D721Med (cell line): Measurements from ENCODE around the gene KL.
A peak's percentile ranks its signal among the peaks of the same experiment; 100 is the strongest.

Experiments used
- DNase-seq: peaks from one replicate; pipeline ENCODE4 v3.0.0; 2011; ENCODE audit warnings: low spot score; ENCODE audit not compliant: insufficient read length
- FAIRE-seq: peaks from 2 replicates; lab custom pipeline; 2011; peaks lifted over from hg19 to GRCh38; lab: Jason Lieb, UNC
- CTCF ChIP-seq: IDR thresholded peaks from 2 replicates; pipeline ENCODE4 v1.5.1; 2012; ENCODE audit warnings: mild to moderate bottlenecking, control low read depth; ENCODE audit not compliant: insufficient read depth; ENCODE audit errors: missing control alignments

The KL gene

GRCh38 chr13:33033986-33034385, 17.8 kb downstream of the KL start:
- no peak for DNase-seq
- no peak for TF ChIP-seq CTCF
- FAIRE-seq, result peak; percentile 93

- no peak for TF ChIP-seq CTCF
- FAIRE-seq, result peak; percentile 61
- no peak for DNase-seq
Observed at GRCh38 chr13:33034882-33035520, 18.8 kb downstream of the KL start.

DNA sequence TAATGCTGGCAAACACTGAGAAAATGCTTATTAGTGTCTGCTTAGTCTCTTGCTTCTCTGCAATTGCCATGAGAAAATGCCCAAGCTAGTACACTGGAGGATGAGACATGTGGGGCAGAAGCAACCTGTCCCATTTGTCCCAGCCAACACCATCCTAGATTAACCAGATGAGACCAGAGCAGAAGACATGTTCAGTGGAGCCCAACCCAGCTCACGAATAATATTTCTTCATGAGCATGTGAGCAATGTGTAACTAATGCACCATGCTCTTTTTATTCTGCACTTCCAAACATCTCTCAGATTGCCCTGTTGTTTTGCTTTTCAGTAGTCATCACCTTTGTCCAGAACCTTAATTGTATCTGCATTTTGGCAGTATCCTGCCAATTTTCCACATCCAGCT, 21.4 kb downstream of the KL start:
- no peak for TF ChIP-seq CTCF
- no peak for DNase-seq
- no peak for FAIRE-seq

DNA sequence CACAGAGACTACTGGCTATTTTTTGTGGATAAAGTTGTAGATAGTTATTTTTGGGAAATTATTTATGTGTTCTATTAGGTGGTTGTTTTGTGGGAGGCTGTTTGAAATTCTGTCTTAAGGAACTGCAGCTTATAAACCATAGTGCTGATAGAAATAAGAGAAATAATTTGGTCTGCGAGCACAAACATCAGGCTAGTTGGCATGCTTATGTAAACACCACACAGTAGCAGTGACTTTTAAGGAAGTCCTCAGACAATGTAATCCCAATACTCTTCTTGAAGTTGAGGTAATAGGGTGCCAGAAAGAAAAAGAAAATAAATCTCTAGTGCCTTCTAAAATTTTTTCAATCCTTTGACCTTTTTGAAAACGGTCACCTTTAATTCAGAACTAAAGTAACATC, 23.9 kb downstream of the KL start:
- no peak for FAIRE-seq

GRCh38 chr13:33045851-33046592, 29.8 kb downstream of the KL start:
- DNase-seq (no peak), FAIRE-seq (no peak)
- no peak for TF ChIP-seq CTCF

More for the DNA sequence above, 23.9 kb downstream of the KL start:
- DNase-seq, result no peak
- no peak for TF ChIP-seq CTCF

- FAIRE-seq, result no peak
- TF ChIP-seq CTCF, result no peak
- DNase-seq, result no peak
Observed at GRCh38 chr13:33050161-33050560, 33.9 kb downstream of the KL start.

- DNase-seq, result no peak
- no peak for TF ChIP-seq CTCF
- FAIRE-seq, result no peak
Observed at GRCh38 chr13:33051632-33052031, 35.4 kb downstream of the KL start.
